Skeletal muscle tissue (tissue), 4 donors: ENCODE results near the gene SIRT3. TPM values are rescaled to one million over a fixed set of nuclear protein-coding genes. Genes with fewer than 3 reads are reported as not detected.
A peak's percentile ranks its signal among the peaks of the same experiment; 100 is the strongest.

Experiments
- H3K27ac ChIP-seq: one replicate; pipeline ENCODE4 v1.7.0; 2013; ENCODE audit warnings: mild to moderate bottlenecking, low read depth, low read length, inconsistent platforms
- H3K27me3 ChIP-seq, 3 donors: one replicate each; pipeline ENCODE4 v1.7.0; 2013; ENCODE audit warnings: low read length in 3 of 3; ENCODE audit not compliant: control insufficient read depth in 3 of 3, insufficient read depth in 3 of 3
- H3K36me3 ChIP-seq, 3 donors: one replicate each; pipeline ENCODE4 v1.7.0; 2013; ENCODE audit warnings: low read length in 3 of 3; ENCODE audit not compliant: control insufficient read depth in 3 of 3, insufficient read depth in 3 of 3
- H3K4me1 ChIP-seq, 3 donors: one replicate each; pipeline ENCODE4 v1.7.0; 2013; ENCODE audit warnings: low read length in 3 of 3, mild to moderate bottlenecking in 3 of 3; ENCODE audit not compliant: control insufficient read depth in 3 of 3, insufficient read depth in 3 of 3
- H3K4me3 ChIP-seq, 3 donors: one replicate each; pipeline ENCODE4 v1.7.0; 2013; ENCODE audit warnings: low read length in 3 of 3
- H3K9ac ChIP-seq, 3 donors: one replicate each; pipeline ENCODE4 v1.7.0; 2013; ENCODE audit warnings: low read length in 3 of 3, mild to moderate bottlenecking in 3 of 3, moderate library complexity in 2 of 3, low read depth in 1 of 3
- H3K9me3 ChIP-seq, 3 donors: one replicate each; pipeline ENCODE4 v1.7.0; 2013; ENCODE audit warnings: low read length in 3 of 3; ENCODE audit not compliant: control insufficient read depth in 3 of 3
- total RNA-seq: library from RNA; depleted of rRNA; stranded (reverse); fragments of >200 nt; gene quantifications from one replicate; pipeline ENCODE4 v1.2.3, GENCODE V29; 2014
- donor health status: Osteomylitis.

The SIRT3 gene
- total RNA-seq, 1 donor from 2014 or later, result 14.6 TPM

- Histone ChIP-seq H3K9ac (no peak overlapping the region), H3K27ac (no peak overlapping the region), H3K9me3 (no peaks in the 10 kb centered on the region), H3K36me3 (peaks cover 12 to 16% (median 13%) of the 10 kb centered on the region in 3 donors), H3K4me1 (no peaks in the 10 kb centered on the region), H3K27me3 (peaks cover 0 to 10% (median 0%) of the 10 kb centered on the region in 3 donors), H3K4me3 (no peak overlapping the region)
Observed at GRCh38 chr11:256952-257737, 21.0 kb upstream of the SIRT3 start.

- H3K36me3 ChIP-seq, result peaks cover 24 to 29% (median 24%) of the 10 kb centered on the region in 3 donors
- no peaks in the 10 kb centered on the region for H3K4me1 ChIP-seq
- H3K27ac ChIP-seq, result no peak overlapping the region
- H3K9ac ChIP-seq, result peak overlapping the region in 1 of 3 donors; percentile 11
- H3K27me3 ChIP-seq, result peaks cover 0 to 10% (median 0%) of the 10 kb centered on the region in 3 donors
- no peak overlapping the region for H3K4me3 ChIP-seq
- H3K9me3 ChIP-seq, result no peaks in the 10 kb centered on the region
Observed at GRCh38 chr11:255816-256215, 19.7 kb upstream of the SIRT3 start.

DNA sequence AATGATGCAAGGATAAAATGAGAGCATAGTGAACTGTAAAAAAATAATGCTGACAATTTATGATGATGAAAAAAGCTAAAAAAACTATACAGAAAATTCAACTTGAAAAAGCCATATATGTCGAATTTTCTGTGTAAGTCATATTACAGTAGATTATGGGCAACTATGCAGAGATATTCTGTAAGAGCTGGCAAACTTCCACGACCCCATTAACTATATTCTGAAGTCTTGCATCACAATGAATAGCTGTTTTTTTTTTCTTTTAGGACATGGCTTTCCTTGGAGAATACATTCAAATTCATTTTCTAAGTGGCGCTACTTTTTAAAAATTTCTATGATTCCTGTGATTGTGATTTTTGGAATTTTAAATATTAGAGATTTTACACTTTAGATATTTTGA, 19.0 kb upstream of the SIRT3 start:
- Histone ChIP-seq H3K4me3 (no peak overlapping the region), H3K27ac (no peak overlapping the region), H3K4me1 (no peaks in the 10 kb centered on the region), H3K27me3 (peaks cover 0 to 10% (median 0%) of the 10 kb centered on the region in 3 donors), H3K9me3 (no peaks in the 10 kb centered on the region), H3K36me3 (peaks cover 30 to 35% (median 30%) of the 10 kb centered on the region in 3 donors), H3K9ac (no peak overlapping the region)

DNA sequence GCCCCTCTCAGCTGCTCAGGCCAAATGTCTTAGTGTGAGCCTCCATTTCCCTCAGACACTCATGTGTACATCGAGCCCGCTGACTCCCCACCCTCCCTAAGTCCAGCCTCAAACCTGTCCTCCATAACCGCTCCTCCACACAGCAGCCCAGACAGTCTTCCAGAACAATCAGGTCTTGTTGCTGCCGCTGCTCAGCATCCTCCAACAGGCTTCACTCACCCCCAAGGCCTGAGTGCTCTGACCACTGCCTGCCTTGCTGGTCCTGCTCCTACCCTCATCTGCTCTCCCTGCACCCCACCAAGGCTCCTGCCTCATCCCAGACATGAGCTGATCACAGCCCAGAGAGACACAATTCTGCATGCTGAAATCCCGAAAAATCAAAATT, 17.7 kb upstream of the SIRT3 start:
- H3K9me3 ChIP-seq, result no peaks in the 10 kb centered on the region
- no peaks in the 10 kb centered on the region for H3K4me1 ChIP-seq
- H3K9ac ChIP-seq, result peak overlapping the region in 1 of 3 donors; percentile 33
- H3K27me3 ChIP-seq, result peaks cover 0 to under 1% (median 0%) of the 10 kb centered on the region in 3 donors
- H3K36me3 ChIP-seq, result peaks cover 36 to 46% (median 40%) of the 10 kb centered on the region in 3 donors
- H3K4me3 ChIP-seq, result no peak overlapping the region
- no peak overlapping the region for H3K27ac ChIP-seq

DNA sequence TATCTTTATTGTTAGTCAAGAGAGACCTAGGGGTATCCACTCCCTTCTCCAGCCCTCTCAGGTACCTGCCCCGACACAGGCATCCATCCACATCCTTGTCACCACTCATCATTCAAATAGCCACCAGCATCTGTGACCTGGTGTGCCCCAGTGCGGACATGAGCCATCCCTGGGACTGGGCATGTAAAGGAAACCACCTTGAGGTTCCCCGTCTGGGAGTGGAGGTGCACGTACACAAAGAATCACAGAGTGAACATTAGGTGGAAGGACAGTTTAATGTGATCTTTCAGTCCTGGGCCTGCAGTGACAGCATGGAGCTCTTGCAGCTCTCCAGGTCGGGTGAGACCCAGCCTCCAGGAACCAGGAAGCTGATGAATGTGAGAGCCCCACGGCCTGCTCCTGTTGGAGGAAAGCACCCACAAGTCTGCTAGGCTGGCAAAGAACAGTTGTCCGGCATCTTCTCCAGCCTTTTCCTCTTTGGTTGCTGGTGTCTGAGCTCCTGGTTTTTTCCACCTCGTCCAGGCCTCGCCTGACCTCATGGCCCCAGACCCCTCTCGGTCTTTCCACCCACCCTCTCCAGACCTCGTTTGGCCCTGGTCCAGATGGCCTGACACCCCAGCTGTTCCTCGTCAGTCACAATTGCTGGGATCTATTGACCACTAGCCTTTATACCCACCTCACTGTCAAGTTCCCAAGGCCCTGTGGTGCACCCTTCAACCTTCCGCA, 17.2 kb upstream of the SIRT3 start:
- peaks cover 40 to 52% (median 45%) of the 10 kb centered on the region in 3 donors for H3K36me3 ChIP-seq

DNA sequence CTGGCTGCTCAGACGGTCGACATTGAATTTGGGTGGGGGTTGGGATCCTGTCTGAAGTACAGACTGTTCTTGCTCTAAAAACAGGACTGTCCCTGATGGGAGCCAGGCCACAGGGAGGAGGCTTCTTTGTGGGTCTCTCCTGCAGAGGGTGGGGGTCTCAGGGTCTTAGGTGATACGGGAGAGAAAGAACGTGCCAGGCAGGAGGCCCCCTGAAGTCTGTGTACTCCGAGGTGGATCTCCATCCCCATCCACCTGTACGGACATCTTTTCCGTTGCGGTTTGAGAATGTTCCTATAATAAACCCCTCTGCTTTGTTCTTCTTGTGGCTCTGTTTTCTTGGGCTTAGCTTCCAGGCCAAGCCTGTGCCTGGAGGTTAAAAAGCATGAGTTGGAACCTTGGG, 16.5 kb upstream of the SIRT3 start:
- Histone ChIP-seq H3K9me3 (no peaks in the 10 kb centered on the region), H3K4me3 (no peak overlapping the region), H3K36me3 (peaks cover 43 to 58% (median 52%) of the 10 kb centered on the region in 3 donors), H3K9ac (no peak overlapping the region), H3K27me3 (no peaks in the 10 kb centered on the region), H3K27ac (no peak overlapping the region), H3K4me1 (no peaks in the 10 kb centered on the region)

More for the DNA sequence above, 17.2 kb upstream of the SIRT3 start:
- Histone ChIP-seq H3K27ac (no peak overlapping the region), H3K4me1 (no peaks in the 10 kb centered on the region), H3K4me3 (no peak overlapping the region), H3K27me3 (no peaks in the 10 kb centered on the region), H3K9ac (peak overlapping the region in 1 of 3 donors; percentile 33), H3K9me3 (no peaks in the 10 kb centered on the region)

DNA sequence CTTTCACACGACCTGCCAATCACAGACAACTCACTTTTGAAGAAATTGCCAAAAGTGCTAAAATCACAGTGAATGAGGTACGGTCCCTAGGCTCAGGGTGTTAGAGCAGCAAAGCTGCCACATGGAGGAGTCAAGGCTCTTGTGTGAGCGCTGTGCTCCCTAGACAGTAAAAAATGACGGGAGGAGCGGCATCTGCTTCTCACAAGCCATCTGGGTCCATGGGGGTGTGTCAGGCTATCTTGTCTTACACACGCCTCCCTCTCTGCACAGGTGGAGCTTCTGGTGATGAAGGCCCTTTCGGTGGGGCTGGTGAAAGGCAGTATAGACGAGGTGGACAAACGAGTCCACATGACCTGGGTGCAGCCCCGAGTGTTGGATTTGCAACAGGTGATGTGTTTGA, 15.4 kb upstream of the SIRT3 start:
- H3K9me3 ChIP-seq, result no peaks in the 10 kb centered on the region
- no peak overlapping the region for H3K4me3 ChIP-seq
- no peak overlapping the region for H3K9ac ChIP-seq
- H3K27me3 ChIP-seq, result no peaks in the 10 kb centered on the region
- no peaks in the 10 kb centered on the region for H3K4me1 ChIP-seq
- H3K27ac ChIP-seq, result no peak overlapping the region
- H3K36me3 ChIP-seq, result peaks cover 53 to 69% (median 63%) of the 10 kb centered on the region in 3 donors

DNA sequence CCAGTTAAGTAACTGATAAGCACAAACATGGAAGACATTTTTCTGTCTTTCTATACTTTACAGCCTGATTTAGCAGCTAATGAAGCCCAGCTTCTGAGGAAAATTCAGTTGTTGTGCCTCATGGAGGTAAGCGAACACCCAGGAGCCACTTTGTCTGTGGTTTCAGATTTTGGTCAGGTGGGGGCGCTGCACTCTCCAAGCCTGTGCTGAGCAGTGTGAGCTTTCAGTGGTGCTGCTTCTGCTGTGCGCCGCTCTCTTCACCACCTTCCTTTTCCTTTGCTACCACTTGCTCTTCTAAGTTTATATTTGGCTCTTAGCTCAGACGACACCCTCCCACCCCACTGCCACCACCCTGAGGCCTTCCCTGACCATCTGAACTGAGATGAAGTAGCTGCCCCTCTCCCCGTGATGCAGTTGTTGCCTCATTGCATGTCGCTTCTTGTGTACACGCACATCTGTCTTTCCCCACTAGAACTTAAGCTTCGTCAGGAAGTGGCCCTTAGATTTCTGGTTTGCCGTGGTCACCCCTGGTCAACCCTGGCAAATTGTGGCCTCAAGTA, 14.7 kb upstream of the SIRT3 start:
- peaks cover 60 to 75% (median 70%) of the 10 kb centered on the region in 3 donors for H3K36me3 ChIP-seq
- no peak overlapping the region for H3K27ac ChIP-seq
- H3K9ac ChIP-seq, result no peak overlapping the region
- no peaks in the 10 kb centered on the region for H3K4me1 ChIP-seq
- no peaks in the 10 kb centered on the region for H3K27me3 ChIP-seq
- H3K4me3 ChIP-seq, result no peak overlapping the region
- no peaks in the 10 kb centered on the region for H3K9me3 ChIP-seq

GRCh38 chr11:250274-250673, 14.1 kb upstream of the SIRT3 start:
- H3K36me3 ChIP-seq, result peaks cover 64 to 81% (median 76%) of the 10 kb centered on the region in 3 donors
- no peaks in the 10 kb centered on the region for H3K27me3 ChIP-seq
- H3K27ac ChIP-seq, result no peak overlapping the region
- no peaks in the 10 kb centered on the region for H3K9me3 ChIP-seq
- no peak overlapping the region for H3K4me3 ChIP-seq
- no peak overlapping the region for H3K9ac ChIP-seq
- H3K4me1 ChIP-seq, result no peaks in the 10 kb centered on the region

DNA sequence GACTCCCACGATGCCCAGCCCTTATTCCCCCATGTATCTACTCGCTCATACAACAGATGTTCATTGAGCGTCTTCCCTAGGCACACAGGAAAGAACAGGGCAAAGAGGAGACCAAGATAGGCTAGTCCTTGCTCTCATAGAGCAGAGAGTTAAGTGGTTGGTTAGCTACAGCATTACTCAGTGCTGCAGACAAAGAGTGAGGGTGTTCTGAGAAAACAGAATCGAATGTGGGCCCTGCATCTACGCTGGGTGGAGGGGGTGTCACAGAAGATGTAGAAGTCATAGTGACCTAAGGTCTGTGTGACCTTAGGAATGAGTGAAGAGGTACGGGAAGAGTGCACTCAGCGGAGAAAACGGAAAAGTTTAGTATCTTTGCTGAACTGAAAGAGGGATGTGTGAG, 12.9 kb upstream of the SIRT3 start:
- no peaks in the 10 kb centered on the region for H3K27me3 ChIP-seq
- no peaks in the 10 kb centered on the region for H3K4me1 ChIP-seq
- H3K9me3 ChIP-seq, result no peaks in the 10 kb centered on the region
- H3K4me3 ChIP-seq, result no peak overlapping the region
- no peak overlapping the region for H3K27ac ChIP-seq
- H3K36me3 ChIP-seq, result peaks cover 71 to 89% (median 86%) of the 10 kb centered on the region in 3 donors
- no peak overlapping the region for H3K9ac ChIP-seq
